ENCODE measurements around the gene BRSK2.
"Not testable (repeated sequence)": the region's sequence is repeated elsewhere in the genome, so short reads cannot be mapped to it uniquely, and the experiment has no call there.

The BRSK2 gene

DNA sequence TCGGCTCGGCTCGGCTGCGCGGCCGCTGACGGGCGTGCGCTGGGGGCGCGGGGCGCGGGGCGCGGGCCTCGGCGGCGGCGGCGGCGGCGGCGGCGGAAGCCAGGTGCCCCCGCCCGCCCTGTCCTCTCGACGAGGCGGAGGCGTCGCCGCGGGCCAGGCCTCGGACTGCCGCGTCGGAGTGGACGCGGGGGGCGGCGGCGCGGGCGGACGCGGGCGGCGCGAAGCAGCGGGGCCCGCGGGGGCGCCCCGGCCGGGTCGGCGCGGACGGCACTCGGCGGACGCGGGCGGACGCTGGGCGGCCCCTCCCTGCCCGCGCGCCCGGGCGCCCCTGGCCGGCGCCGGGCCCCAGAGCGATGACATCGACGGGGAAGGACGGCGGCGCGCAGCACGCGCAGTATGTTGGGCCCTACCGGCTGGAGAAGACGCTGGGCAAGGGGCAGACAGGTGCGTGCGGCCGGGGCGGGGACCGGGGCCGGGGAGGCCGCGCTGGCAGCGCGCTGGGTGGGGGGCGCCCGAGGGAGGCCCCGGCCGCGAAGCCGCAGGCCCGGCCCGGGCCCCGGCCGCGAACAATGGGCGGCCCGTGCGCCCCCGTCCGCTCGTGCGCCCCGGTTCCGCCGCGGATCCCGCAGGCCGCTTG, at the start of gene BRSK2:
BRSK2 (plus strand) TSS at position 3 of the 637 bp plus-strand sequence; CDS start at position 354, 351 bp downstream.
- DNase-seq, result no peak

DNA sequence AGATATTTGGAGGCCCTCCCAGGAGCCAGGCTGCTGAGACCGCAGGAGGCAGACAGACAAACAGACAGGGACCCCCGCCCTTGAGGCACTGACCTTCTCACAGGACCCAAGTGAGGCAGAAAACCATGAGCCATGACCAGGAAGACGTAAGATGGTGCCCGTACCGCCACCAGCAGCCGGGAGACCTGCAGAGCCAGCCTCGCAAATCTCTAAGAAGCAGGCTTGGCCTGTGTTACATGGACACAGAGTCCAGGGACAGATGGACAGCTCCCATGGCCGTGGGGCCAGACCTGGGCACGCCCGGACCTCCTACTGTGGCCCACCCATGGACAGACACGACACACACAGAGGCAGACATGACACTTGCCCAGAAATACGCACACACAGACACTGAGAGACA, 49.6 kb upstream of the BRSK2 start:
- no peak for DNase-seq

DNA sequence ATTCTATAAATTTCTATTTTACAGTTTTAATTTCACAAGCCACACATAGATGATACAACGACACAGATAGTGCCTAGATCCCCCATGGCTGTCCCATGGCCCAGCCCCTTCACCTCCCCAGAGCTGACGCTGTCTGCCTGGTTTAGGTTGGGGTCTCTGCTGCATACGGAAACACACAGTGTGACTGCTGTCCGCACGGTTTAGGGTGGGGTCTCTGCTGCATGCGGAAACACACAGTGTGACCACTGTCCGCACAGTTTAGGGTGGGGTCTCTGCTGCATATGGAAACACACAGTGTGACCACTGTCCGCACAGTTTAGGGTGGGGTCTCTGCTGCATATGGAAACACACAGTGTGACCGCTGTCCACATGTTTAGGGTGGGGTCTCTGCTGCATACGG, 48.5 kb upstream of the BRSK2 start:
- DNase-seq, result not testable (repeated sequence)

DNA sequence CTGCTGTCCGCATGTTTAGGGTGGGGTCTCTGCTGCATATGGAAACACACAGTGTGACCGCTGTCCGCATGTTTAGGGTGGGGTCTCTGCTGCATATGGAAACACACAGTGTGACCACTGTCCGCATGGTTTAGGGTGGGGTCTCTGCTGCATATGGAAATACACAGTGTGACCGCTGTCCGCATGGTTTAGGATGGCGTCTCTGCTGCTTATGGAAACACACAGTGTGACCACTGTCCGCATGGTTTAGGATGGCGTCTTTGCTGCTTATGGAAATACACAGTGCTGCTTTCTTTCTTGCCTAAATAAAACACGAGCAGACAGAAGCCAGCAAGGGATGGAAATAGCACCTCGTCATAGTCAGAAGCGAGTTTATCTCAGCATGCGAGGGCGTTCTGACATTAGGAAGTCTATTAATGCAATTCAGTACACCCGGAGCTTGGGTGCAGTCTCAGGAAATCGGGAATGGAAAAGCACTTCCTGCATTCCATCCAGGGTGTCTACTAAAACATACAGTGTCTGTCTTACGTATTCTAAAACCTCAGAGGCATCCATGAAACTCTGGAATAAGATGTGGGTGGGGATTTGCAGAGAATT, 47.7 kb upstream of the BRSK2 start:
- DNase-seq, result no peak

DNA sequence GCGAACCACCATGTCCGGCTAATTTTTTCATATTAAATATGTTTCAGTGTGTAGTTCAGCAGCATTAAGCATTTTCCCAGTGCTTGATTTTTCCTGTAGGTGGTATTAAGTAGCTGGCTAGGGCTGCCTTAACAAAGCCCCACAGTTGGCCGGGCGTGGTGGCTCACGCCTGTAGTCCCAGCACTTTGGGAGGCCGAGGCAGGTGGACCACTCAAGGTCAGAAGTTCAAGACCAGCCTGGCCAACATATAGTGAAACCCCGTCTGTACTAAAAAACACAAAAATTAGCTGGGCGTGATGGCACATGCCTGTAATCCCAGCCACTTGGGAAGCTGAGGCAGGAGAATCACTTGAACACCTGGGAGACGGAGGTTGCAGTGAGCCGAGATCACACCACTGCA, 46.8 kb upstream of the BRSK2 start:
- no peak for DNase-seq

DNA sequence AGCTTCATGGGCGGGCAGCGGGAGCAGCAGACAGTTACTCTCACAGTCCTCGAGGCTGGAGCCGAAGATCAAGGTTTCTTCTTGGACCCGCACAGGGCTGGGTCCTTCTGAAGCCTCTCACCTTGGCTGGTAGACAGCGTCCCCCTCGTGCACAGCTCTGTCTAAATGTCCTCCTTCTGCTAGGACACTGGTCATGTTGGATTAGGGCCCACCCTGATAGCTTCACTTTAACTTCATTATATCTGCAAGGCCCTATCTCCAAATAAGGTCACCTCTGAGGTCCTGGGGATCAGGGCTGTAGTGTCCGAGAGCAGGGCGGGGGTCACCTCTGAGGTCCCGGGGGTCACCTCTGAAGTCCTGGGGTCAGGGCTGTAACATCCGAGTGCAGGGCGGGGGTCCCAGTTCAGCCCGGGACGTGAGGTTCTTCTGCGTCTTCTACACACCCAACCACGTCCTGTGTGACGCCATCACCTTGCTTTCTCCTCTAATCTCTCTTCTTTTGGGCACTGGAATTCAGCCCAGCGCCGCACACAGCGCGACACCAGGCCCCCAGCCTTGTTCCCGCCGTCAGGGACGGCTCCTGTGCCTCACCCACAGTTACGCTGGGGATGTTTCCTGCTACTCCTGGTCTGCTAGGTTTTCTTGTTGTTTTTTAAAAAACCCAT, 46.2 kb upstream of the BRSK2 start:
- no peak for DNase-seq

DNA sequence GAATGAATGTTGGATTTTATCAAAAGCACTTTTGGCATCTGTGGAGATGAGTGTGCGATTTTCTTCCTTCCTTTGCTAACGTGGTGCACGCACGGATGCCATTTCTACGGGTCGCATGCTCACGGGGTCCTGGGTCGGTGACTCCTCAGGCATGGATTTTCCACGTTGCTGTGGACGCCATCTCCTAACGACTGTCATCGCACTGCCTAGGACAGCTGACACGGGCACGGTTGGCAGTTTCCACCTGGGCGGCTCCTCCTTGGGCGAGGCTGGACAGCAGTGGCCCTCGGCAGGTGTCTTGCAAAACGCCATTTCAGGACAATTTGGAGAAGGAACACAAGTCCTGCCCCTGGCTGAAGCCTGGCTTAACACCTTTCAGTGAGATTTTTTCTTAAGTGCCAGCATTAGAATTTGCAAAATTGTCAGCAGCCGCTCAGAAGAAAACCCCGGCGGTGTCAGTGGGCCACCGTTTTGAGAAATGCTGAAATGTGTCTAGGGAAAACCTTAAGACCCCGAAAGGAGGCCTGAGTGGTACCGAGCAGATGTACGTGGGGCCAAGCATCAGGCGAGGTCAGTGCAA, 45.6 kb upstream of the BRSK2 start:
- DNase-seq, result no peak

DNA sequence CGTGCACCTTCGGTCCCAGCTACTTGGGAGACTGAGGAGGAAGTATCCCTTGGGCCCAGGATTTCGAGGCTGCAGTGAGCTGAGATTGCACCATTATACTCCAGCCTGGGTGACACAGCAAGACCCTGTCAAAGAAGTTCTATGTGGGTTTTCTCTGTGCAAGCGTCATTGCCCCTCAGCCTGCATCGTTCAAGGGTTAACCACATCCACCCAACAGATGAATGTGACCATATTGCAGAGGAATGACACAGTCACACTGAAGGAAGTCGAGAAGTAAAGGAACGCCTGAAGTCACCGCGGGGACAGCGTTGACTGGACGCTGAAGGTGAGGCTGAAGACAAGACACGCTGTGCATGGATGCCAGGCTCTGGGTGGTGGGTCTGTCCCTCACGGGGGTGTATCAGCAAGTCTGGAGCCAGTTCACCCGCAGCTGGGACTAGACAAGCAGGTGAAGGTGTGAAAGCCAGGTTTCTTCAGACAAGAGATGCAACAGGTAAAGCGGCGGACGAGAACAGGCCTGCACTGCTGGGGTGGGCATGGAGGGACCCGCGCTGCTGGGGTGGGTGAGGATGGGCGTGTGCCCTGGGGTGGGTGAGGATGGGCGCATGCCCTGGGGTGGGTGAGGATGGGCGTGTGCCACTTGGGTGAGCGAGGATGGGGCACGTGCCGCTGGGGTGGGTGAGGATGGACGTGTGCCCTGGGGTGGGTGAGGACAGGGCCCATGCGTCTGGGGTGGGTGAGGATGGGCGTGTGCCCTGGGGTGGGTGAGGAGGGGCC, 43.8 kb upstream of the BRSK2 start:
- no peak for DNase-seq

DNA sequence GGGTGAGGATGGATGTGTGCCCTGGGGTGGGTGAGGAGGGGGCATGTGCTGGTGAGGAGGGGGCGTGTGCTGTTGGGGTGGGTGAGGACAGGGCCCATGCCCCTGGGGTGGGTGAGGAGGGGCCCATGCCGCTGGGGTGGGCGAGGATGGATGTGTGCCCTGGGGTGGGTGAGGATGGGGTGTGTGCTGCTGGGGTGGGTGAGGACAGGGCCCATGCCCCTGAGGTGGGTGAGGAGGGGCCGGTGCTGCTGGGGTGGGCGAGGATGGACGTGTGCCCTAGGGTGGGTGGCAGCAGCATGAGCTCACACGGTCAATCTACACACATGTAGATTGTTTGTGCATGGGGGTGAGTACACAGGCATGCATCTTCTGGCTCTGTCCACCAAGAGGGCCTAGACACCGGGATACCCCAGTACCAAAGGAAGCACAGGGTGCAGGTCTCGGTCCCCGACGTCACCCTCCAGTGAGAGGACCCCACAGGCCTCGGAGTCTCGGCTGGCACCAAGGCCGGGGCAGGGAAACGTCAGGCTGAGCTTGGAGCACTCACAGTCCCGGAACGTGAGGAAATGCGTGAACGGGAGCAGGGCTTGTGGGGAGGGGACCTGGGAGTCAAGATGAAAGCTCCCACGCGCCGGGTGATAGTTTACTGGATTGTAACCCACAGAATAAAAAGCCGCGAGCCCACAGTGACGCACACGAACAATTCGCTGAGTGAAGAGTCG, 42.9 kb upstream of the BRSK2 start:
- no peak for DNase-seq

DNA sequence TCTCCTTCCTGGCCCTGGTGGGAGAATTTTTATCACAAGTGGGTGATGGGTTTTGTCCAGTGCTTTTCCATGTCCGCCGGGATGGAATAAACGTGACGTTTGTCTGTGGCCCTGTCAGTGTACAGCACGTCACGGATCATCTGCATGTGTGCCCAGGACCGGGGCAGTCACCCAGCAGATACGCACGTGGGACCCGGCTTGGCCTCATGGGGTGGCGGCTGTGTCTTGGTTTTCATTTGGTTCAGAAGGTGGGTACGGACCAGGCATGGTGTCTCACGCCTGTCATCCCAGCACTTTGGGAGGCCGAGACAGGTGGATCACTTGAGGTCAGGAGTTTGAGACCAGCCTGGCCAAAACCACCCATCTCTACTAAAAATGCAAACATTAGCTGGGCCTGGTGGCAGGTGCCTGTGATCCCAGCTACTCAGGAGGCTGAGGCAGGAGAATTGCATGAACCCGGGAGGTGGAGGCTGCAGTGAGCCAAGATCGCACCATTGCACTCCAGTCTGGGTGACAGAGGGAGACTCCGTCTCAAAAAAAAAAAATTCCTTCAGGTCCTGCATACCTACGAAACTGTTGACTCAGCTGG, 42.2 kb upstream of the BRSK2 start:
- not testable (repeated sequence) for DNase-seq

DNA sequence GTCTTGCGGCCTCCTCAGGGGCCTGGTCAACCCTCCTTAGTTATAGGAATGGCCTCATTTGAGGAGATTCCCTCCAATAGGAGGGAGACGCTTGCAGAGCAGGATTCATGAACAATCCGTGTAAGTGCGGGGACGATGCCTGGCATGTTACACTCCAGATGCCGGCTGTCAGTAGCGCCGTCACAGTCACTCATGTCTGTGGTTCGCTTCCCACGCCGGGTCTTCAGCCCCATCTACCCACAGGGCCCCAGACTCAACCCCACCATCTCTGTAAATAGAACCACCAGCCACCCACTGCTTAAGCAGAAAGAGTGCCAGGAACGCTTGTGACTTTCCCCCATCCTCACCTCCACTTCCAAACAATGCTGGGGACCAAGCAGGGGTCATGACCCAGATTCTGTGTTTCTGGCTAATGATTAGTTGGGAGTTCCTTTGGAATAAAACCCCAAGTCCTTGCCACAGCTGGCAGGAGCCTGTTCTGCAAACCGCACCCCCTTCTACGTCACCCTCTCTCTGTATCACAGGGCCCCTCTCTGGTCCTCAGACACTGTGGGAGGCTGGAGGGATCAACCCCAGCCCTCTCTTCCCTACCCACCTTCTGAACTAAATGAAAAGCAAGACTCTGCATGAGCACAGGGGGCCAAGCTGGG, 41.5 kb upstream of the BRSK2 start:
- DNase-seq, result no peak

DNA sequence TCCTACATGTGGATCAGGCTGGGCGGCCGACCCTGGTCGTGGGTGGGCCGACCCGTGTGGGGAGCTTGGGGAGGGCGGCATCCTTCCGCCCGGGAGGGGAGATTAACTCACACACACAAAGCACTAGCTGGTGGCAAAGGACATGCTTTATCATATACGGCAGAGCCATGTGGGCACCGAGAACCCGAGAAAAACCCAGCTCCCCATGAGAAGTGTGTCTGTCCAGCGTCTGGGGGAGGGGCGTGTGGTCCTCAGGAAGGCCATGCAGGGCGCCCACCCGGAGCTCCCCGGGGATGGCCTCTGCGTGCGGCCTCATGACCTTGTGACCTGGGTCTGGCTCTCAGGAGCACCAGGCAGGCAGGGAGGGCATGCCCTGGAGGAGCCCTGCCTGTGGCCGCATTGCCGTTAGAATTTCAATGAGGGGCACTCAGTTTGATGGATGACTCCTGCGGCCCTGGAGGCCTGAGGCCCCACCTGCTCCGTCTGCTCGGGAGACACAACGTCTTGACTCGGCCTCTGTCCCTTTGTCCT, 40.9 kb upstream of the BRSK2 start:
- no peak for DNase-seq

DNA sequence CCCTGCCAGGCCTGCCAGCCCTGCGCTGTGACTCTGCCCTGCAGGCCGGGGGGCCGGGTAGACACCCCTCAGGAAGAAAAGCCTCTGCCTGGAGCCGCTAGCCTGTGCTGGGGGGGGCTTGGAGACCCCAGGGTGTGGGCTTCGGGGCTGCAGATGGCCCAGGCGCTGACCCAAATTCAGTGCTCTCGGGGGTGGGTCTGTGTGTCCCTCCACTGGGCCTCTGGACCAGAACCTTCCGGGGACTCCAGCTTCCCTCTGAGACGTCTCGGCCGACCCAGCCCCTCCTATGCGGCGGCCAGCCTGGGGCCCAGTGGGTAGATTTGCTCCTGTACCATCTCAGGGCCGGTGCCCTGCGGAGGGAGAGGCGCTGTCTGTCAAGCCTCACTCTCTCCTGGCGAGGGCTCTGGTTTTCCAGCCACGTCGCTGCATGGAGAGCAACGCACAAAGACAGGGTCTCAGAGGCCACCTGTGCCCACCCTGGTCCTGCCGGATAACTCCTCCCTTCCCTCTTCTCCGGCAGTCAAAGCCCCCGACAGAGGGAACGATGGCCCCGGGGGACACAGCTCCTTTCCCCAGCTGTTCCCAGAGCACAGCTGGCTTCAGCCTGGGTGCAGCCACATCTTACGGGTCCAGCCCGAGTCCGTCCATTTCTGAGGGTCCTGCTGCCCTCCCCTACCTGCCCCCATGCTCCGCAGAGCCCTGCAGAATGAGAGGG, 40.2 kb upstream of the BRSK2 start:
- DNase-seq, result no peak

DNA sequence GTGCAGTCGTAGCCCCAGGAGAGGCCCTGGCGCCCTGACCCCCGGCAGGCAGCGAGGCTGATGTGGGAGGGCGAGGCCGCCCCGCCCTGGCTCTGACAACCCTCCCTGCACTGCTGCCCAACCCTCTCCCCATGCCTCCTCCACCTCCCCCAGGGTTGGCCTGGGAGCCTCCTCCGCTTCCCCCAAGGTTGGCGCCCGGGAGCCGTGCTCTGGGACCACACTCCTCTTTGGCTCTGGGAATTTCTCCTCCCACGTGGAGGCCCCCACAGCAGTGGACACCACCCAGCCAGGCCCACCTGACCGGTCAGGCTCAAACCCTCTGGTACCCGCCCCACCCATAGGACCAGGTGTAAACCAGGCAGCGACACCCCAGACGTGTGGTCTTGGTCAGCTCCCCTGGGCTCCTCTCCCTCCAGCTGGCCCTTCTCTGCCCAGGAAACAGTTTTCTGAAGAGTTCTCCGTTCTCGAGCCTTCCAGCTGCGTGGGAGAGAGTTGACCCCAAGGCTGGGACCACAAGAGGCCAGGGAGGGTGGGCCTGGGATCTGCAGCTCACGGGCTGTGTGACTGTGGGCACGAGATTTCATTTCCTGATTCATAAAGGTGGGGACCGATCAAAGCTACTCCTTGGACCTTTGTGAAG, 39.5 kb upstream of the BRSK2 start:
- no peak for DNase-seq

DNA sequence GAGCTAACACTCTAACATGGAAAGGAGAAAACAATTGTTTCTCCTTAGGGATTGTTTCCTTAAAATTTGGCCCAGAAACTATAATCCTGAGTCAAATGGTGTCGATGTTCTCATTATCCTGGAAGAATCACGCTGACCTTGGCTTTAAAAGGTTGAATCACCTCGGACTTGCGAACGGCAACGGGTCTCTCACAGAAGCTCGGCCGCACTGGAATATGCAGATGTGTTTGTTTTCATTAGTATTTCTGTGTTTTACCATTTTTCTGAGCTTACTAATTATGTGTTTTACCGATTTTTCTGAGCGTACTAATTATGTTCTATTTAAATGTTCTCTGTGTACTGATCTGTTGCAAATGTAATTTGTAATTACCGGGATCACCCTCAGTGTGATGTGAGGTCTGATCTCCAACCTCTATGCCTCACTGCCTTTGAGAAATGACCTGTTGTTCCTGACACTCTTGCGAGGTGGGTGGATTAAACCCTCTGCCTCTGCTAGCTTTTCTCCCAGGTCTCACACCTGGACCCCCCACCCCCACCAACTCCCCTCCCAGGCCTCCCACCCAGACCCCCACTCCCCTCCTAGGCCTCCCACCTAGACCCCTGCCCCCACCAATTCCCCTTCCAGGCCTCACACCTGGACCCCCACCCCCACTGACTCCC, 38.3 kb upstream of the BRSK2 start:
- DNase-seq, result no peak

DNA sequence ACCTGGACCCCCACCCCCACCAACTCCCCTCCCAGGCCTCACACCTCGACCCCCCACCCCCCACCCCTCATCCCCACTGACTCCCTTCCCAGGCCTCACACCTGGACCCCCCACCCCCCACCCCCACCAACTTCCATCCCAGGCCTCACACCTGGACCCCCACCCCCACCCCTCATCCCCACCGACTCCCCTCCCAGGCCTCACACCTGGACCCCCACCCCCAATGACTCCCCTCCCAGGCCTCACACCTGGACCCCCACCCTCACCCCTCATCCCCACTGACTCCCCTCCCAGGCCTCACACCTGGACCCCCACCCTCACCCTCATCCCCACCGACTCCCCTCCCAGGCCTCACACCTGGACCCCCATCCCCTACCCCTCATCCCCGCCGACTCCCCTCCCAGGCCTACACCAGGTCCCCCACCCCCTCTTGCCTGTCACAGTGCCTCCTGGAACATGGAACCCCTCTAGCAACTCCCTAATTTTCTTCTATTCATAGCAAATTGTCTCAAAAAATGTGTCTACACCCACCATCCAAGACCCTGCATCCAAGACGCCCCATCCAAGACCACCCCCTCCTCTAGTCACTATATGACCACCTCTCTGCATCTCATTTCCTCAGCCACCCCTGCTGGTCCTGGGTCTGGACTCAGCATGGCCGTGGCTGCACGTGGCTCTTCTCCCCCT, 36.9 kb upstream of the BRSK2 start:
- no peak for DNase-seq

DNA sequence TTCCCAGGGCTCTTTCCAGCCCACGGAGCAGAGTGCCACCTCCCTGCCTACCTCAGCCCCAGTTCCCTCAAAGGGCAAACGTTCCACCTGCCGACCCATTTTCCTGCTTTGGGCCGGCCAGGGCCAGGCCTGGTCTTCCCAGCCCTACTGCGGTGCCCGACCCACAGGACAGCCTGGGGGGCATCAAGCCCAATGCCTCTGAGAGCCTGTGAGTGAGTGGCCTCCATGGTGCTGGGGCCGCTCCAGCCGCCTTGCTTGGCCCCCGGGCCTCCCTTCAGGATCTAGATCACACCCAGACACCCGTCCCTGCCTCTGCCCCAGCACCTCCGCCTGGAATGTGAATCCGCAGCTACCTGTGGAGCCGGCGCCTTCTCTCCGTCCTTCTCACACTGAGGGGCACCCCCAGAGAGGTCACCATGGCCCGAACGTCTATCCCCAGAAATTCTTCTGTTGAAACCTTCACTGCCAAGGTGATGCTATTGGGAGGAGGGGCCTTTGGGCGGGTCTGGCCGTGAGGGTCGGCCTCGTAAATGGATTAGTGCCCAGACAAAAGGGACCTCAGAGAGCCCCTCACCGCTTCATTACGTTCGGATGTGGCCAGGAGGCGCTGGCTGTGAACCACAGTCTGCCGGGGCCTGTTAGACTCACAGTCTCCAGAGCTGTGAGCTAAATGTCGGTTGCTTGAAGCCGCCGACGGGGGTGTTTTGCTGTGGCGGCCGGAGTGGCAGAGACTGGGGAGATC, 36.2 kb upstream of the BRSK2 start:
- no peak for DNase-seq

All from activated CD4-positive, alpha-beta T cell treated with anti-CD3 and anti-CD28 coated beads for 1 hour (primary cell).